ENCODE results near the gene HES3.

GRCh38 chr1:6294080-6294889 lies 50.3 kb downstream of the HES3 start:
- no peak for TF ChIP-seq CTCF (IDR thresholded peaks at IDR 0.05; ENCODE audit: low read length)
- no peak for TF ChIP-seq EZH2 (IDR thresholded peaks at IDR 0.05; ENCODE audit: borderline replicate concordance, low read length)
